ENCODE data around the gene CYRIA.

GRCh38 chr2:16661936-16662839 is 3.4 kb downstream of the CYRIA start:
- no peak for TF ChIP-seq POLR2A (IDR thresholded peaks at IDR 0.05)
- TF ChIP-seq CTCF (IDR thresholded peaks at IDR 0.05), result peak in 1 of 6 experiments; percentile 3
